Measurements from ENCODE around the gene IBSP. TPM values are rescaled to one million over a fixed set of nuclear protein-coding genes. Genes with fewer than 3 reads are reported as not detected.

The IBSP gene
- total and polyA plus RNA-seq, 11 donors: 0.19 to 0.50 TPM; not detected in 9

GRCh38 chr4:87851953-87852352, 52.6 kb downstream of the IBSP start:
- H3K4me3 ChIP-seq: no peak overlapping the region
- intact Hi-C loops (cut with DNase I): loop anchor here (2.0 to 10.0 kb wide), 8 partner anchors 120 to 673 kb away; partner anchors contain the start of genes SPP1 (in 2 of the 10) and PYURF (in 1 of the 10)
- DNase-seq (no peak), ATAC-seq (no peak)
- peak overlapping the region in 1 of 12 donors; percentile 54 for H3K27ac ChIP-seq
- TF ChIP-seq POLR2A (IDR thresholded peaks at IDR 0.05): no peak
- no peak for TF ChIP-seq CTCF (IDR thresholded peaks at IDR 0.05)
- peaks cover 0 to 44% (median 4%) of the 10 kb centered on the region in 12 donors for H3K4me1 ChIP-seq
- WGBS, 4 donors: 82 to 90% (median 85%) methylated on average over 4 of the region's 4 CpGs
- no peaks in the 10 kb centered on the region for H3K9me3 ChIP-seq
- no peaks in the 10 kb centered on the region for H3K27me3 ChIP-seq
- H3K36me3 ChIP-seq: no peaks in the 10 kb centered on the region

GRCh38 chr4:87853108-87853507, 53.8 kb downstream of the IBSP start:
- ATAC-seq: peak in 1 of 4 donors; percentile 19
- Histone ChIP-seq H3K4me3 (no peak overlapping the region), H3K36me3 (no peaks in the 10 kb centered on the region), H3K27me3 (no peaks in the 10 kb centered on the region), H3K4me1 (peaks cover 0 to 44% (median 4%) of the 10 kb centered on the region in 12 donors), H3K27ac (no peak overlapping the region), H3K9me3 (no peaks in the 10 kb centered on the region)
- intact Hi-C loops (cut with DNase I): loop anchor here (1.0 to 10.0 kb wide), 11 partner anchors 119 to 672 kb away; partner anchors contain the start of genes SPP1 (in 2 of the 10) and PYURF (in 1 of the 10)
- 2 to 5% (median 2%) methylated on average over 3 of the region's 3 CpGs for WGBS, 4 donors
- TF ChIP-seq CTCF (IDR thresholded peaks at IDR 0.05) (peak; percentile 32 to 73 (median 54)), POLR2A (IDR thresholded peaks at IDR 0.05) (no peak)
- DNase-seq: no peak

GRCh38 chr4:87853891-87854290, 54.5 kb downstream of the IBSP start:
- Histone ChIP-seq H3K9me3 (no peaks in the 10 kb centered on the region), H3K4me1 (peaks cover 0 to 40% (median under 1%) of the 10 kb centered on the region in 12 donors), H3K36me3 (no peaks in the 10 kb centered on the region), H3K4me3 (no peak overlapping the region), H3K27ac (no peak overlapping the region), H3K27me3 (no peaks in the 10 kb centered on the region)
- ATAC-seq (no peak), DNase-seq (no peak)
- intact Hi-C loops (cut with DNase I): loop anchor here (1.0 to 10.0 kb wide), 11 partner anchors 118 to 671 kb away; partner anchors contain the start of genes SPP1 (in 2 of the 10) and PYURF (in 1 of the 10)
- no peak for TF ChIP-seq POLR2A (IDR thresholded peaks at IDR 0.05)
- TF ChIP-seq CTCF (IDR thresholded peaks at IDR 0.05): no peak

GRCh38 chr4:87855559-87855958, 56.2 kb downstream of the IBSP start:
- H3K4me1 ChIP-seq: peaks cover 0 to 25% (median 0%) of the 10 kb centered on the region in 12 donors
- H3K27me3 ChIP-seq: no peaks in the 10 kb centered on the region
- H3K27ac ChIP-seq: peak overlapping the region in 2 of 12 donors; percentile 31 to 39
- intact Hi-C loops (cut with DNase I): loop anchor here in 7 of 10 donors (5.0 to 10.0 kb wide), 4 partner anchors 357 to 669 kb away; partner anchors contain the start of gene PYURF (in 1 of the 7)
- H3K9me3 ChIP-seq: no peaks in the 10 kb centered on the region
- no peak overlapping the region for H3K4me3 ChIP-seq
- TF ChIP-seq CTCF (IDR thresholded peaks at IDR 0.05) (no peak), POLR2A (IDR thresholded peaks at IDR 0.05) (no peak)
- ATAC-seq (no peak), DNase-seq (no peak)
- 56 to 74% (median 68%) methylated on average over 8 of the region's 8 CpGs for WGBS, 4 donors
- H3K36me3 ChIP-seq: no peaks in the 10 kb centered on the region

Data from heart left ventricle (tissue), 16 donors.